Stimulated activated CD4-positive, alpha-beta T cell treated with anti-CD3 and anti-CD28 coated beads, Interleukin-4, amount 100 ng/mL, for 1 hour (primary cell): ENCODE measurements around the gene VWA5B1.
"Not testable (repeated sequence)": the region's sequence is repeated elsewhere in the genome, so short reads cannot be mapped to it uniquely, and the experiment has no call there.

Source experiments
- DNase-seq: peaks from one replicate; pipeline ENCODE4 v3.0.0-alpha.2; 2020

The VWA5B1 gene, protein sequence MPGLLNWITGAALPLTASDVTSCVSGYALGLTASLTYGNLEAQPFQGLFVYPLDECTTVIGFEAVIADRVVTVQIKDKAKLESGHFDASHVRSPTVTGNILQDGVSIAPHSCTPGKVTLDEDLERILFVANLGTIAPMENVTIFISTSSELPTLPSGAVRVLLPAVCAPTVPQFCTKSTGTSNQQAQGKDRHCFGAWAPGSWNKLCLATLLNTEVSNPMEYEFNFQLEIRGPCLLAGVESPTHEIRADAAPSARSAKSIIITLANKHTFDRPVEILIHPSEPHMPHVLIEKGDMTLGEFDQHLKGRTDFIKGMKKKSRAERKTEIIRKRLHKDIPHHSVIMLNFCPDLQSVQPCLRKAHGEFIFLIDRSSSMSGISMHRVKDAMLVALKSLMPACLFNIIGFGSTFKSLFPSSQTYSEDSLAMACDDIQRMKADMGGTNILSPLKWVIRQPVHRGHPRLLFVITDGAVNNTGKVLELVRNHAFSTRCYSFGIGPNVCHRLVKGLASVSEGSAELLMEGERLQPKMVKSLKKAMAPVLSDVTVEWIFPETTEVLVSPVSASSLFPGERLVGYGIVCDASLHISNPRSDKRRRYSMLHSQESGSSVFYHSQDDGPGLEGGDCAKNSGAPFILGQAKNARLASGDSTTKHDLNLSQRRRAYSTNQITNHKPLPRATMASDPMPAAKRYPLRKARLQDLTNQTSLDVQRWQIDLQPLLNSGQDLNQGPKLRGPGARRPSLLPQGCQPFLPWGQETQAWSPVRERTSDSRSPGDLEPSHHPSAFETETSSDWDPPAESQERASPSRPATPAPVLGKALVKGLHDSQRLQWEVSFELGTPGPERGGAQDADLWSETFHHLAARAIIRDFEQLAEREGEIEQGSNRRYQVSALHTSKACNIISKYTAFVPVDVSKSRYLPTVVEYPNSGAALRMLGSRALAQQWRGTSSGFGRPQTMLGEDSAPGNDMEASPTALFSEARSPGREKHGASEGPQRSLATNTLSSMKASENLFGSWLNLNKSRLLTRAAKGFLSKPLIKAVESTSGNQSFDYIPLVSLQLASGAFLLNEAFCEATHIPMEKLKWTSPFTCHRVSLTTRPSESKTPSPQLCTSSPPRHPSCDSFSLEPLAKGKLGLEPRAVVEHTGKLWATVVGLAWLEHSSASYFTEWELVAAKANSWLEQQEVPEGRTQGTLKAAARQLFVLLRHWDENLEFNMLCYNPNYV

DNA sequence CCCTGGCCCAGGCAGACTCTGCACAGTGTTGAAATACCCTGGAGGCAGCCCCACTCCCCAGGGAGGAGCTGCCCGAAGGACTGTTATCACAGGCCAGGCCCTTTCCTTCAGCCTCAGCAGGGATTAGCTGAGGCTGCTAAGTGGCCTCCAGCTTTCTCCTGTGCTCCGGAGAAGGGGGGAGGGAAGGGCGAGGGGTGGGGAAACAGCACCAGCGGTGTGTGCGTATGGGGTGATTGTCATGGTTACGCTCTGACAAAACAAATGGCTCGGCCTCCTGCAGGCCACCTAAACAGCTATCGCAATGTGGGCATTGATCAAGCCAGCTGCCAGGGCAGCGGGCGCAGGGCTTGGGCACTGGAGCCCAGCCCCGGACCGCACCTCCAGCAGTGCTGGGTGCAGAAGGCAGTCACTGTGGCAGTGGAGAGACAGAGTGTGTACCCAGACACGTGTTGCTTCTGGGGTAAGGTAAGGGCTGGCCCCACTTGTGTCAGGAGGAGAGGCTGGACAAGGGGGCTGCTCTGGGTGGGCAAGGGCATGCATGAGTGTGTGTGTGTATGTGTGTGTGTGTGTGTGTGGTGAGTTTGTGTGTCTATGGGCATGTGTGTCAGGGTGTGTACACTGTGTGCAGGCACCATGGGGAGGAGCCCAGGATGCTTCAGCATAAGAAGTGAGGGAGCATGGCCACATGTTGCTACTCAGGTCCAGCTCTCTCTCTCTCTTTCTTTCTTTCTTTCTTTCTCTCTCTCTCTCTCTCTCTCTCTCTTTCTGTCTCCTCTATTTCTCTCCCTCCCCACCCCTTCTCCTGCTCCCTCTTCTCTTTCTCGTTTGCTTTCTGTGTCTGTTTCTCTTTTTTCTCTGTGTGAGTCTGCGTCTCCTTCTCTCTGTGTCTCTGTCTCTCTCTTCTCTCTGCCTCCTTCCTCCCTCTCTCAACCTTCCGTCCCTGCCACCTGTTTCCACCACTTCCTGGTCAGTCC lies at the start of gene VWA5B1:
VWA5B1 (plus strand) TSS at position 252 of the 974 bp plus-strand sequence. CDS start 19,727 bp downstream, outside the sequence.
- no peak for DNase-seq

DNA sequence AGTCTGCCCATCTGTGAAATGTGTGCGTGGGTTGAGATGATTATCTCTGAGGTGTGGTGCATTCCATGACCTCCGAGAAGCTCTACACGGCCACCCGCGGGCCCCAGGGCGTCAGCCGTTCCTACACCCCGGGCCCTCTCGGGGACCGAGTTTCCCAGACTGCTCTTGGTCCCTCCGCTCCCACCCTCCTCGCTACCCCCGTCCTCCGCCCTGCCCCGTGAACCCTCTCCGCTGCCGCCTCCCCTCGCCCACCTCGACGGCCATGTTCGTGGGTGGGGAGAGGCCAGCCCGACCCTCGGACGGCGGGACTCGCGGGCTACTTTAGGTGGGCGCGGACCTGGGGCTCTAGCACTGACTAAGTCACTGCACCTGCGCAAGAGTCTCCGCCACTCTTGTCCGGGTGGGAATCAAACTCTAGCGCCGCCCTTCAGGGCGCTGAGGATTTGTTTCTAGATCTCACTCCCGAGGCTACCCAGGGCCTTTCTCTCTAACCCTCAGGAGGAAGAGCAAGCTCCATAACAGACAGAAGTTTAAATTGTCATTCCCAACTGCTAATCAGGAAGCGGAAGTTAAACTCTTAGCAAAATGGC lies 47.7 kb upstream of the VWA5B1 start:
- no peak for DNase-seq

DNA sequence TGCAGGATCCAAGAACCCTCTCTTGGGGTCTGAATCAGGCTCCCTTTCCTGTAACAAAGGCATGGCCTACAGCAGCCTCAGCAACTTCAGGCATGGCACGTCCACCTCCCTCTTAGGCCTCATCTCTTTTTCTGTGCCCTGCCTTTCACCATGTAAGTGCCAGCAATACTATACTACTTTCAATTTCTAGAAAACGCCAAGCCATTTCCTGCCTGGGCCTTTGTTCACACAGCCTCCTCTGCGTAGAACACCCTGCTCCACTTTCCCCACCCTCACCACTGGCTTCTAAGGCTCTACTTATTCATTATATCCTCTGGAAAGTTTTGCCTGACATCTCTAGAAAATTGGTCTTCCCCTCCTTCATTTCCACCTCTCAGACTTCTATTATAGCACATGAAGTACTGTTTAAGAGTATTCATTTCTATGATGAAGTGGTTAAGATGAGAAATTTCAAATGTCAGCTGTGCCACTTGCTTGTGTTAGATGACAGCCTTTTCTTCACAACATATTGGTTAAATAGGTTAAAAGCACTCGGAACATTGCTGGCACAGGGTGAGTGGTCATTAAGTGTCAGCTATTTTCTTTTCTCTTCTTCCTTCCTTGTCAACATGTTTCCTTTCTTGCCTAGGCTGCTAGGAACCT lies 41.6 kb upstream of the VWA5B1 start:
- DNase-seq = peak; percentile 18

DNA sequence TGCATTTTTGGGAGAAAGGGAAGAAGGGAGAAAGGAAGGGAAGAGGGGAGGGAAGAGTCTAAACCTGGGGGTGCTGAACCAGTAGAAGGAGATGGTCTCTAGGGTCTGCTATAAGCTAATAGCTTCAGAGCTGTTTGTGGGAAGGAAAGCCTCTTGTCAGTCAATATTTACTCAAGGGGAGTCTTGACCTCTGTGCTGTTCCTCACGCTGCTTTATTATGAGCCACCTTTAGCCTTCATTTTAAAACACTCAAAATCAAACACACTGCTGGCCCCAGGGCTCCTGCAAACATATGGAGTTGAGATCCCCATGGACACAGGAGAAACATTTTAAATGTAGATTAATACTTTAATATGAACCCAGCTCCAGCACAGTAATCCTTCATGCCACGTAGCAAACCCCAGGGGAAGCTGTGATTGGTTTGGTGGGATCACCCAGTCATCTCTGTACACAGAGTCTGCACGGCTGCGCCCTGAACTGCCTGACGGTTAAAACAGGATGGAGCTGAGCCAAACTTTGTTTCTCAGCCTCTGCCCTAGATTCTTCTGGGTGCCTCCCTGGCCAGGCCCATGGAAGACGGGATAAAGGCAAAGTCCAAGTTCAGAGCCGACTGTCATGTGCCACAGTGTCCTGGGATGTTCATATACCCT lies 40.2 kb upstream of the VWA5B1 start:
- no peak for DNase-seq

DNA sequence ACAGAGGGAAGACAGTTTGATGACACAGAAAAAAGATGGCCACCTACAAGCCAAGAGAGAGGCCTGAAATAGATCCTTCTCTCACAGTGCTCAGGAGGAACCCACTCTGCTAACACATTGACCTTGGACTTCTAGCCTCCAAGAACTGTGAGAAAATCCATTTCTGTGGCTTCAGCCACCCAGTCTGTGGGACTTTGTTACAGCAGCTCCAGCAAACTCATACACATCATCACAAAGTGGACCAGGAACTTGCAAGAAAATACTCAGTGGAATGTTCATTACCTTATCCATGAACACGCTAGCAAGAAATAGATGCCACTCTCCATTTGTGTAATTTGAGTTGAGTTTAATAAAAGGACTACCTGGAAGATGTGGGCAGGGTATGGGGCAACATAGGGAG lies 38.1 kb upstream of the VWA5B1 start:
- DNase-seq = no peak

DNA sequence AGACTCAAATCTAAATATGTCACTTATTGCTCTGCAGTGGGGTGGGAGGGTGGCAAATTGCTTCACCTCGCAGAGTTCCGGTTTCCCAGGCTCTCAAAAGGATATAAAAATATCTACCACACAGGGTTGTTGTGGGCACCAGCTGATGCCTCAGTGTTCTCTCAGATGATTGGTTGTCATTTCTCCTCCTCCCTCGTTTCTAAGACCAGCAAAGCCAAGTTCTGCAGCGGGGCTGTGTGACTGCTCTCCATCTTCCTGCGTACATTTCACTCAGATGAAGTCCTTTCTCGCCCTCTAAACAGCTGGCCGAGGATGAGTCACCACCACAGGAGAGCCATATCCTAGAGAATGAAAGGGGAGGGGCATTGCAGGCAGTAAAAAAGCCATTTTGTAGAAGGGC lies 35.0 kb upstream of the VWA5B1 start:
- no peak for DNase-seq

DNA sequence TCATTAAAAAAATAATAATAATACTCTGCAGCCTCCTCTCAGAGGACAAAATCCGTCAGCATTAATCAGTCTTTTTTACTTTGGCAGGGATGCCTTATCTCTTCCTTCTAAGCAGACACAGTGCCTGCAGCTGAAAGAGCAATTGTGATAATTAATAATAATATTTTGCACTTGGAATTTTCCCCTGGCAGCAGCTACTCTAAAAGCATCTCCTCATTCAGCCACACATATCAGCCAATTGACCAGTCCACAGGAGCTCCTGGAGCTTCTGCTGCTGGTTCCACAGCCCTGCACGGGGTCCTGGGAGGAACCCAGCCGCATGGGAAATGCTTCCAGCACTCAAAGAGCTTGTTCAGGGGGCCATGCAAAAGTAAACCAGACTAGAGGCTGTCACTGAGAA lies 31.0 kb upstream of the VWA5B1 start:
- DNase-seq = no peak

DNA sequence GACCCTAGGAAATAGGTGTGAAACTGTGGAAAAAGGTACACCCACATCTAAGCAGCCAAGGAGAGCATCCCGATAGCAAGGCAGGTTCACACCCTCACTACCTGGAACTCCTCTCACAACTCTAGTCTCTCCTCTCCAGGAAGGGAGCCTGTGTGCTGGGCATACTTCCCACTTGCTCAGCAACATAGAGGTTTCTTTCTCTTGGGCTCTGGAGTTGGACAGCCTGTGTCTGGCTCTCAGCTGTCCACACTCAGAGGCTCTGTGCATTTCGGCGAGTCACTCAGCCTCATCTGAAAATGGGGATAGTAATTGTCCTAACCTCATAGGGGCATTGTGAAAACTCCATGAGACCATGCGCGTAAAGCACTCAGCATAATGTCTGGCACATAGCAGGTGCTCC lies 29.6 kb upstream of the VWA5B1 start:
- no peak for DNase-seq

DNA sequence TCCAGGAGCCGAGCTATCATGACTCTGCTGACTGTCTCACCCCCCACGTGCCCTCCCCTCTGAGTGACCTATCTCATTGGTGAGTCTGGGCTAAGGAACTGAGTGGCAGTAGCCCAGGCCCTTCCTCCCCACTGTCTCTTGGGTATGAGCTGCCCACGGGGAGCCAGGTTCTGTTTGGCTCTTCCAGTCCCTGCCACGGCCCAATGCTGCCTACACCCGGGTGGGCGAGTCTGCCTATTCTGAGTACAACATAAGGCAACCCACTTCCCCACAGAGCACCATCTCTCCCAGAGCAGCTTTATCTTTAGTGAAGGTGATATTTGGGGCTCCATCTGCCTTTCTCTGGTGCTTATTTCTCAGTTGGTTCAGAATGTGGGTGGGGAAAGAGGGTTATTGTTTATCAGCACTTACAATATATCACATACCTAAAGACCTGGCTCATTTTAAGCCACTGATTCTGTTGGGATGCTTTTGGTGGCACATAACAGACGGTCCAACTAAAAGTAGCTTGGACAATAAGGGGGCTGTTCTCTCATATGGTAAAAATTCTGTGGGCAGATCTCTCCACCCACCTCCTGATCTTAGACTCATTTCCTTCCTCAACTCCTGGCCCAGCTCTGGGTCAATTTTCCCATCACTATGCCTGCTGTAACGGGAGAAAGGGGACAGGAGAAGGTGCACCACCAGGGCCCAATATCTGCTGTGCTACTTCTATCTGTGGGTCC lies 27.7 kb upstream of the VWA5B1 start:
- no peak for DNase-seq

DNA sequence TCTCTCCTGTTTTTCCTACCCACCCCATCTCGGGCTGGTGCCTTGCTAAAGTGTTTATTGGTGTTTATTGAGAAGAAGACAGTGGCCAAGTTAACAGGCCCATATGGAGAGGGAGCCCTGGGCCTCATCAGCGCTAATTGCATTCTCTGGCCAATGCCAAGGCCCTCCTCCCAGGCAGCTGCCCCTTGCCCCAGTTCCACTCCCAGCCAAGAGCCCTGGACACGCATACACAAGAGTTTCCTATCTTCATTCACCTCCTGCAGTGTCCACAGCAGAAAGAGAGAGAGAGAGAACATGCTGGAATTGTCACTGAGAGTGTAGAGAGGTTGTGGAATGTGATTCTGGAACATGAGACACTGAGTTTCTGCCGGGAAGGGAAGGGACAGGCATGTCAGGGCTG lies 25.4 kb upstream of the VWA5B1 start:
- no peak for DNase-seq

DNA sequence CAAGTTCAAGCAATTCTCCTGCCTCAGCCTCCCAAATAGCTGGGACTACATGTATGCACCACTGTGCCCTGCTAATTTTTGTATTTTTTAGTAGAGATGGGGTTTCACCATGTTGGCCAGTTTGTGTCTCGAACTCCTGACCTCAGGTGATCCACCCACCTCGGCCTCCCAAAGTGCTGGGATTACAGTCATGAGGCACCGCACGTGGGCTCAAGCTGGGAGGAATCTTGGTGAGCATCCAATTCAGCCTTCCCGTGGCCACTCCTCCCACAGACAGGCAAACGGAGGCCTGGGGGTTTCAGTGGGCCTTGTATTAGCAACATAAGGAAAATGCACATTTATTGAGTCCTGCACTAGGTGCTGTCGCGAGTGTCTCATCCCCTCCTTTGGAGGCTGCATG lies 24.5 kb upstream of the VWA5B1 start:
- no peak for DNase-seq

DNA sequence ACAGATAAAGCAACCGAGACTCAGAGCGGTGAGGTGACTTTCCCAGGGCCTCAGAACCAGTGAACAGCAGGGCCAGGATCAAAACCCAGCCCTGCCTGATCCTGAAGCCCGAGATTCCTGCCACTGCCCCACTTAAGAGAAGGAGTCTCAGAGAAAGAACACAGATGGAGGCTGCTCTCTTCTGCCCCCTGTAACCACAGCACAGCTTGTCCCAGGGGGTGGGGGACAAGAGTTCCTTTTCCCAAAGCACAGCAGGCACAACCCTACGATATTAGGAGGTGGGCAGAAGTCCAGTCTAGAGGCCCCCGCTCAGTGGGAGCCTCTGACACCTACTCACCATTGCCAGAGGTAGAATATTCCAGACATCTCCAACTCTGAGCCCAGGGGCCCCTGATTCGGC lies 24.0 kb upstream of the VWA5B1 start:
- DNase-seq = no peak

DNA sequence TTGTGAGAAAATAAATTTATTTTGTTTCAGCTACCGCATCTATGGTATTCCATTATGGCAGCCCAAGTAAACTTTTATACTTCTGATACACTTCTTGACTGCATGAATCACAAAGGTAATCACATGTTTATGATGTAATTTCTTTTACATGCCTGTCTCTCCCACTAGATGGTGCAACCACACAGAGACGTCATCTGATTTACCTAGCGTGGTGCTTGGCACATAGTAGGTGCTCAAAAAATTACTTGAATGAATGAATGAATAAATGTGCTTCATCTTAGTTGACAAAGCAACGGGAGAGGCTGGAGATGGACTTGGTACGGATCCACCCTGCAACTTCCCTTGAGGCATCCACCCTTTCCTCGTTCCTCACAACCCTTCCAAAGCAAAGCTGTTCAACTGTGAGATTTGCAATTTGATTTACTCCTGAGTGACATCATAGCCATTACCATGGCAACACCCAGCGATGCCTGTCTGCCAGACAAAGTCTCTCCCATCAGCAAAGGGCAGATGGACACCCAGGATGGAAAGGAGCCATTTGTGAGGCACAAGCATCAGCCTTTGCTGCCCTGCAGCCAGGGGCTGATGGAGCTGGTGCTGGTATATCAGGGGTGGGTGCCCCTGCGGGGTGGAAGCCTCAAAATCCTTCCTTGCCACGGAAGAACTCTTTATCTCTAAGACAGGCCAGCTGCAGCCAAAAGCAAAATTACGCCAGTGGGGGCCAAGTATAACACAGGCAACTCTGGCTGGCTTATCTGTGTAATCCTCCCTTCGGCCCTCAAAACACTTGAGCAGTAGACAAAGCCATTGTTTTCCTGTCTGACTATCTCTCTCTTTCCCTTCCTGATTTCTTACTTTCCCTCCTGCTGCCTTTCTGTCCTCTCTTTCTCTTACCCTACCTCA lies 18.9 kb upstream of the VWA5B1 start:
- DNase-seq = no peak

DNA sequence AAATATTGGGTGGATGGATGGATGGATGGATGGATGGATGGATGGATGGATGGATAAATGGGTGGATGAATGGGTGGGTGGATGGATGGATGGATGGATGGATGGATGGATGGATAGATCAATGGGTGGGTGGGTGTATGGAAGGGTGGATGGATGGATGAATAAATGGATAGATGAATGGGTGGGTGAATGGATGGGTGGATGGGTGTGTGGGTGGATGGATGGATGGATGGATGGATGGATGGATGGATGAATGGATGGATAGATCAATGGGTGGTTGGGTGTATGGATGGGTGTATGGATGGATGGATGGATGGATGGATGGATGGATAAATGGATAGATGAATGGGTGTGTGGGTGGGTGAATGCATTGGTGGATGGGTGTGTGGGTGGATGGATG lies 17.0 kb upstream of the VWA5B1 start:
- DNase-seq = not testable (repeated sequence)

DNA sequence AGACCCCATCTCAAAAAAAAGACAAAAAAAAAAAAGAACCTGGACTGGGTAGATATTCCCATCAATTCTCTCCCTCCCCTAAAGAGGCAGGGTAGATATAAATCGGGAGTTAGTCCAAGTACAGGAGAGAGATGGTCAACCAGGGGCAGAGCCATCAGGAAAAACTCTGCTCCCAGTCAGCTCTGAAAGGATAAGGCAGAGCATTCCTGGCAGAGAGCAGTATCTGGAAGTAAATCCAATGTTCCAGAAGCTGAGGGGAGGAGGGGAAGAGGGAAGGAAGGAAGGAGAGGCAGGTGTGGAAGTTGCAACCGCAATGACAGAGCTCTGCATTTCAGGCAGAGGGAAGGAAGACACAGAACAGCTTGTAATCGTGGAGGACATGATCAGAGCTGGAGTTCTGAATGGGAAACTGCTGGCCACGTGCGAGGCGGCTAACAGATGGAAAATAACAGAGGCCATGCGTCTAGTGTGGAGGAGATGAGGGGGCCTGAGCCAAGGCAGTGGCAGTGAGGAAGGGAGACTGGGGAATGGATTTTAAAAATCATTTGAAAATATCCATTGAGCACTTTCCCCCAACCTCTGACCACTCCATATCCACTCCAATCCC lies 15.3 kb upstream of the VWA5B1 start:
- no peak for DNase-seq

DNA sequence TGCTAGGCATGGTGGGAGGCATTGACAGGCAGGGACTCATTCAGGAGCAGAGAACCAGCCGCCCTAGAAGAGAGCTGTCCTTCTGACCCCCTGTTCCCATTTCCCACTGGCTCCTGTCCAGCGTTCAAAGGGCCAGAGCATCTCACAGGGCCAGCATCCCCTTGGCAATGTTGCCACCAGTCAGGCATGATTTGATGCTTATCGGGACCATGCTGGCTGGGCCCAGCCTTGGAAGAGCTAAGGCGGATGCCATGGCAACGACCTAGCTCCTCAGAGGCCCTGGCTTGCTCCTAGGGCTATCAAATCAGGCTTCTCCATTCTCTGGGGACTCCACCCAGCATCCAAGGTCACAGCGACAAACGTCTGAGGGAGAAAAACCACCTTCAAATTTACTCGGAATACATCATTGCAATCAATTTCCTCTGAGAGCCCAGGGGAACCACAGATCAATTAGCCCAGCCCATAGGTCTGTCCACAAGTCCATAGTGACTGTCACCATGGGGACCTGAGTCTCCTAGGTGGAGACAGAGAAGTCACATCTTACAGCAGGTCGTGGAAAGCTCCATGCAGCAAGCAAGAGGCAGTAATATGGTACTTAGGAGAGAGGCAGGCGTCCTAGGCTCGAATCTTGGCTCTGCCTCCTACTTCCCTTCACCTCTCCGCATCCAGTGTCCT lies 14.1 kb upstream of the VWA5B1 start:
- DNase-seq = no peak

DNA sequence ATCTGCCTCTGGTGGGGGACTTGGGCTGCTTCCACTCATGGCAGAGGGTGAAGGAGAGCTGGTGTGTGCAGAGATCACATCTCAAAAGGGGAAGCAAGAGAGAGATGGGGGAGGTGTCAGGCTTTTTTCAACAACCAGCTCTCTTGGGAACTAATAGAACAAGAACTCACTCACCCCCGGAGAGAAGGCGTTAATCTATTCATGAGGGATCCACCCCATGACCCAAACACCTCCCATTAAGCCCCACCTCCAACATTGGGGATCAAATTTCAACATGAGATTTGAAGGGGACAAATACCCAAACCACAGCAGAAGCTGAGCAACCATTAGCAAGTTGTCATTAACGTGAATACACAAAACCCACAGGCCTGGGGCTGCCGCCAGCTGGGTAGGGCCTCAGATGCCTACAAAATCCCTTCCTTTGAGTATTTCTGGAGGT lies 12.0 kb upstream of the VWA5B1 start:
- DNase-seq = no peak

DNA sequence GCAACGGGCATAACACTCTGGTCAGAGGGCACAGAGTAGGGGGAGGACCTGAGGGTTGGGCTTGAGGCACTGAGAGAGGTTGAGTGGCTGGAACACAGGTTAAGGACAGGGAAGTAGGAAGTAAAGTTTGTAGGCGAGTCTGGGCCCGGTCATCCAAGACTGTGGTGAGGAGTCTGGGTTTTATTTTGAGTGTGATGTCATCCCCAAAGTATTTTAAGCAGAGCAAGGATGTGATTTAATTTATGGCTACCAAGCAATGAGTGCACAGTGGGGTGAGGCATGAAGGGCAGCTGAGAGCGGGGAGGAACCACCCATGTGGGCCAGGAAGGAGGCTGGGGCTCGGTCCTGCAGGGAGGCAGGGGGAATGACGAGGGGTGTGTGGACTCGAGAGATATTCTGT lies 11.2 kb upstream of the VWA5B1 start:
- DNase-seq = no peak
